Right kidney (tissue), 9 donors: Measurements from ENCODE around the gene PSMC3IP.
A peak's percentile ranks its signal among the peaks of the same experiment; 100 is the strongest.
"Not testable (repeated sequence)": the region's sequence is repeated elsewhere in the genome, so short reads cannot be mapped to it uniquely, and the experiment has no call there.

ENCODE experiments used
- DNase-seq: peaks from one replicate; pipeline ENCODE4 v3.0.0-alpha.2; 2016
- long read RNA-seq, 8 donors: transcript quantifications; one replicate each; lab custom pipeline, GENCODE V29; 2026

The PSMC3IP gene
- long read RNA-seq, donor 1, partial matches to known transcripts: 0 of 2 reads
- long read RNA-seq, donor 1, other reads (novel, unspliced or antisense): 0 of 2 reads
- long read RNA-seq, donor 2, partial matches to known transcripts: 0 of 1 reads
- long read RNA-seq, donor 2, other reads (novel, unspliced or antisense): 0 of 1 reads
- long read RNA-seq, donor 3, partial matches to known transcripts: 0 of 1 reads
- long read RNA-seq, donor 3, other reads (novel, unspliced or antisense): 0 of 1 reads
- long read RNA-seq, donor 4, transcript PSMC3IP-202 (8 exons, 1,416 nt): major isoform, 8 of 36 reads
- long read RNA-seq, donor 4, partial matches to known transcripts: 20 of 36 reads
- long read RNA-seq, donor 4, other reads (novel, unspliced or antisense): 7 of 36 reads
- long read RNA-seq, donor 5, partial matches to known transcripts: 0 of 5 reads
- long read RNA-seq, donor 5, other reads (novel, unspliced or antisense): 0 of 5 reads
- long read RNA-seq, donor 6, partial matches to known transcripts: 0 of 1 reads
- long read RNA-seq, donor 6, other reads (novel, unspliced or antisense): 0 of 1 reads
- long read RNA-seq, donor 7: 0 reads
- long read RNA-seq, donor 8, partial matches to known transcripts: 0 of 5 reads
- long read RNA-seq, donor 8, other reads (novel, unspliced or antisense): 0 of 5 reads

GRCh38 chr17:42577532-42578281 lies at the start of gene PSMC3IP:
Gene PSMC3IP, minus strand, starts transcription at chr17:42577729. Its CDS starts 43 bp downstream, at chr17:42577686.
- peak; percentile 88 for DNase-seq

- no peak for DNase-seq
These were observed 46.4 kb upstream of the PSMC3IP start for GRCh38 chr17:42623732-42624596.

GRCh38 chr17:42623271-42623670 lies 45.7 kb upstream of the PSMC3IP start:
- no peak for DNase-seq

GRCh38 chr17:42621987-42622386 lies 44.5 kb upstream of the PSMC3IP start:
- DNase-seq: not testable (repeated sequence)

- no peak for DNase-seq
These were observed 41.1 kb upstream of the PSMC3IP start for GRCh38 chr17:42618442-42619150.

- DNase-seq: no peak
These were observed 40.5 kb upstream of the PSMC3IP start for GRCh38 chr17:42617956-42618431.

GRCh38 chr17:42613699-42614295 lies 36.3 kb upstream of the PSMC3IP start:
- no peak for DNase-seq

- no peak for DNase-seq
These were observed 34.5 kb upstream of the PSMC3IP start for GRCh38 chr17:42612013-42612412.

GRCh38 chr17:42609814-42610801 lies 32.6 kb upstream of the PSMC3IP start:
- DNase-seq: peak; percentile 16

GRCh38 chr17:42609182-42609813 lies 31.8 kb upstream of the PSMC3IP start, which contains the start of the genes RETREG3 and TUBG1:
Gene RETREG3, minus strand, starts transcription at chr17:42609374. Its CDS starts 50 bp downstream, at chr17:42609324.
Gene TUBG1, plus strand, starts transcription at chr17:42609683. Its CDS starts 55 bp downstream, at chr17:42609738.
- peak; percentile 99 for DNase-seq

- no peak for DNase-seq
These were observed 31.0 kb upstream of the PSMC3IP start for GRCh38 chr17:42608305-42609181.

- DNase-seq: no peak
These were observed 30.2 kb upstream of the PSMC3IP start for GRCh38 chr17:42607769-42608168.

- DNase-seq: no peak
These were observed 25.8 kb upstream of the PSMC3IP start for GRCh38 chr17:42603318-42603717.

GRCh38 chr17:42598905-42599304 lies 21.4 kb upstream of the PSMC3IP start:
- no peak for DNase-seq

GRCh38 chr17:42596386-42596785 lies 18.9 kb upstream of the PSMC3IP start:
- DNase-seq: no peak

GRCh38 chr17:42591411-42591810 lies 13.9 kb upstream of the PSMC3IP start:
- DNase-seq: no peak

GRCh38 chr17:42590886-42591285 lies 13.4 kb upstream of the PSMC3IP start:
- DNase-seq: no peak
